GM15510 (cell line): ENCODE results near the gene ST8SIA5.

ENCODE experiments used
- POLR2A ChIP-seq: IDR thresholded peaks from 3 replicates; pipeline ENCODE4 v1.6.1; 2011; ENCODE audit warnings: borderline replicate concordance; ENCODE audit not compliant: insufficient read length; ENCODE audit errors: extremely low read depth

ST8SIA5 gene

GRCh38 chr18:46728219-46728930 lies 28.5 kb downstream of the ST8SIA5 start:
- no peak for TF ChIP-seq POLR2A

GRCh38 chr18:46727177-46727576 lies 29.7 kb downstream of the ST8SIA5 start:
- TF ChIP-seq POLR2A = no peak

- TF ChIP-seq POLR2A = no peak
Measured at GRCh38 chr18:46725310-46725709, 31.5 kb downstream of the ST8SIA5 start.

- no peak for TF ChIP-seq POLR2A
Measured at GRCh38 chr18:46723856-46724415, 32.9 kb downstream of the ST8SIA5 start.

- TF ChIP-seq POLR2A = no peak
Measured at GRCh38 chr18:46722051-46722450, 34.8 kb downstream of the ST8SIA5 start.

- TF ChIP-seq POLR2A = no peak
Measured at GRCh38 chr18:46721331-46721730, 35.5 kb downstream of the ST8SIA5 start.

GRCh38 chr18:46720521-46720920 lies 36.3 kb downstream of the ST8SIA5 start:
- no peak for TF ChIP-seq POLR2A

- TF ChIP-seq POLR2A = no peak
Measured at GRCh38 chr18:46720092-46720491, 36.8 kb downstream of the ST8SIA5 start.

- no peak for TF ChIP-seq POLR2A
Measured at GRCh38 chr18:46719388-46719787, 37.5 kb downstream of the ST8SIA5 start.

GRCh38 chr18:46718501-46719341 lies 38.1 kb downstream of the ST8SIA5 start:
- no peak for TF ChIP-seq POLR2A

- TF ChIP-seq POLR2A = no peak
Measured at GRCh38 chr18:46716827-46717226, 40.0 kb downstream of the ST8SIA5 start.

GRCh38 chr18:46716336-46716735 lies 40.5 kb downstream of the ST8SIA5 start:
- no peak for TF ChIP-seq POLR2A

GRCh38 chr18:46715062-46715461 lies 41.8 kb downstream of the ST8SIA5 start:
- TF ChIP-seq POLR2A = no peak

GRCh38 chr18:46712406-46712805 lies 44.4 kb downstream of the ST8SIA5 start:
- TF ChIP-seq POLR2A = no peak

- TF ChIP-seq POLR2A = no peak
Measured at GRCh38 chr18:46711444-46711863, 45.4 kb downstream of the ST8SIA5 start.
